Activated CD8-positive, alpha-beta T cell treated with anti-CD3 and anti-CD28 coated beads for 36 hours (primary cell): ENCODE measurements around the gene SLC35E4. TPM values are rescaled to one million over a fixed set of nuclear protein-coding genes. Genes with fewer than 3 reads are reported as not detected.

Source experiments
- ATAC-seq: fragments of 200-7000 bp; cut with Tn5 transposase; one replicate; pipeline ENCODE4 v1.10.0; 2021; ENCODE audit warnings: mild to moderate bottlenecking, moderate library complexity
- CTCF ChIA-PET: fragments of 350-600 bp; sonication (Branson Sonifier 250); formaldehyde crosslinking; loops from one replicate; lab custom pipeline; 2021; ENCODE audit warnings: antibody characterized with exemption; lab: Charles Lee
- POLR2A ChIA-PET: fragments of 350-600 bp; sonication (Branson Sonifier 250); formaldehyde crosslinking; loops from one replicate; lab custom pipeline; 2021; ENCODE audit warnings: antibody characterized with exemption; lab: Charles Lee
- DNase-seq: peaks from one replicate; pipeline ENCODE4 v3.0.0-alpha.2; 2020
- H3K27ac Mint-ChIP-seq: one replicate; pipeline ENCODE4 v1.8.0; 2021; ENCODE audit warnings: mild to moderate bottlenecking, mixed read lengths
- H3K27me3 Mint-ChIP-seq: one replicate; pipeline ENCODE4 v1.8.0; 2021; ENCODE audit warnings: mixed read lengths
- H3K36me3 Mint-ChIP-seq: one replicate; pipeline ENCODE4 v1.8.0; 2021; ENCODE audit warnings: low read depth, mixed read lengths
- H3K4me1 Mint-ChIP-seq: one replicate; pipeline ENCODE4 v1.8.0; 2021; ENCODE audit warnings: low read depth, mixed read lengths
- H3K4me3 Mint-ChIP-seq: one replicate; pipeline ENCODE4 v1.8.0; 2021; ENCODE audit warnings: mild to moderate bottlenecking, moderate library complexity, mixed read lengths
- H3K9me3 Mint-ChIP-seq: one replicate; pipeline ENCODE4 v1.8.0; 2021; ENCODE audit warnings: mixed read lengths
- intact Hi-C: fragments of 100-400 bp; cut with micrococcal nuclease; formaldehyde crosslinking; loops from one replicate; pipeline ENCODE4 v1.10.0; 2022
- total RNA-seq, 2 experiments: library from RNA; stranded (reverse); gene quantifications; one replicate each; pipeline ENCODE4 v1.2.3, GENCODE V29; 2021
- TF ChIP-seq, protein P1 (sequence below): fragments of 200-600 bp; IDR thresholded peaks from one replicate; pipeline ENCODE4 v1.8.0; 2022; ENCODE audit warnings: antibody characterized with exemption, mild to moderate bottlenecking

The SLC35E4 gene
- total RNA-seq, 2 experiments from 2014 or later, result 3.4 to 3.8 TPM

DNA sequence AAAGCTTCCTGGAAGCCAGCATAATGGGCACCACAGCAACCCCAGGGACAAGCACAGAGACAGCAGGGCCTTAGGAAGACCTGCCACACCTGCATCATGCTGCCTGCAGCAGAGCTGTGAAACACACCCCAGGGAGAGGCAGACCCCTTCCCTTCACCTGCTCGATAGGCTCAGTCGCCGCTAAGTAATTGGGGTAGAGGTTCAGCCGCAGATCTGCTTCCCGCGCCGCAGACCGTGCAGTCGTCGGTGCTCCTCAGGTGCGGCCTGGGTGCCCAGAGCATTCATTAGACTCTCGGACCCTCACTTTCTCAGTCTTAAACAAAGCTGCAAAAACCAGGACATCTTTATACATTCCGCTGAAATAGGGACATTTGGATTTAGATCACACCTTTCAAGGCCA lies 29.2 kb downstream of the SLC35E4 start:
- intact Hi-C loops, result no loop called here
- ChIA-PET CTCF (interaction anchor here (1.2 kb wide), 1 partner anchor 29 kb away, joined by 3 read pairs; the partner anchor contains the start of gene SLC35E4), POLR2A (no interaction called here)
- no peak for ATAC-seq
- H3K27me3 Mint-ChIP-seq, result peaks cover 2% of the 10 kb centered on the region
- H3K36me3 Mint-ChIP-seq, result peaks cover 14% of the 10 kb centered on the region
- H3K27ac Mint-ChIP-seq, result no peak overlapping the region
- peaks cover 19% of the 10 kb centered on the region for H3K4me1 Mint-ChIP-seq
- DNase-seq, result no peak
- no peaks in the 10 kb centered on the region for H3K9me3 Mint-ChIP-seq
- no peak overlapping the region for H3K4me3 Mint-ChIP-seq
- TF ChIP-seq, protein P1, sequence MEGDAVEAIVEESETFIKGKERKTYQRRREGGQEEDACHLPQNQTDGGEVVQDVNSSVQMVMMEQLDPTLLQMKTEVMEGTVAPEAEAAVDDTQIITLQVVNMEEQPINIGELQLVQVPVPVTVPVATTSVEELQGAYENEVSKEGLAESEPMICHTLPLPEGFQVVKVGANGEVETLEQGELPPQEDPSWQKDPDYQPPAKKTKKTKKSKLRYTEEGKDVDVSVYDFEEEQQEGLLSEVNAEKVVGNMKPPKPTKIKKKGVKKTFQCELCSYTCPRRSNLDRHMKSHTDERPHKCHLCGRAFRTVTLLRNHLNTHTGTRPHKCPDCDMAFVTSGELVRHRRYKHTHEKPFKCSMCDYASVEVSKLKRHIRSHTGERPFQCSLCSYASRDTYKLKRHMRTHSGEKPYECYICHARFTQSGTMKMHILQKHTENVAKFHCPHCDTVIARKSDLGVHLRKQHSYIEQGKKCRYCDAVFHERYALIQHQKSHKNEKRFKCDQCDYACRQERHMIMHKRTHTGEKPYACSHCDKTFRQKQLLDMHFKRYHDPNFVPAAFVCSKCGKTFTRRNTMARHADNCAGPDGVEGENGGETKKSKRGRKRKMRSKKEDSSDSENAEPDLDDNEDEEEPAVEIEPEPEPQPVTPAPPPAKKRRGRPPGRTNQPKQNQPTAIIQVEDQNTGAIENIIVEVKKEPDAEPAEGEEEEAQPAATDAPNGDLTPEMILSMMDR, result no peak

DNA sequence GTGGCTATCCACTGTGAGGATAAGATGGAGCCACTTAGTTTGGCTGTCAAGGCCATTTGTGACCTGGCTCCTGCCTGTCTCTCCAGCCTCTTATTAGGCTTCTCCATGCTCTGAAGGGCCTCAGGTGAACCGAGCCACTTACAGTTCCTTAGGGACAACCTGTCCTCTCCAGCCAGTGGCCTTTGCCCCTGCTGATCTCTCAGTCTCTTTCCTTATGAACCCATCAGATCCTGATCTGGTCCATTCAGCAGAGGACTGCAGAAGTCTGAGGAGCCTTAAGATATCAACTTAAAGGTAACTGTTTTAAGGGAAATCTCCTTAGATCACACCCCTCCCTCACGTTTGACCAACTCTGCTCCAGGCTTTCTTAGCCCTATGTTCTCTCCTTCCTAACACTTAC lies 29.7 kb downstream of the SLC35E4 start:
- TF ChIP-seq, protein P1, result no peak
- H3K27me3 Mint-ChIP-seq, result peaks cover 2% of the 10 kb centered on the region
- intact Hi-C loops, result no loop called here
- ATAC-seq, result no peak
- H3K9me3 Mint-ChIP-seq, result no peaks in the 10 kb centered on the region
- POLR2A ChIA-PET, result no interaction called here
- H3K4me1 Mint-ChIP-seq, result peaks cover 19% of the 10 kb centered on the region
- no peak for DNase-seq
- H3K36me3 Mint-ChIP-seq, result peaks cover 14% of the 10 kb centered on the region
- CTCF ChIA-PET, result interaction anchor here (1.4 kb wide), 1 partner anchor 90 kb away, joined by 3 read pairs; no protein-coding TSS in a partner anchor
- no peak overlapping the region for H3K27ac Mint-ChIP-seq
- H3K4me3 Mint-ChIP-seq, result no peak overlapping the region

DNA sequence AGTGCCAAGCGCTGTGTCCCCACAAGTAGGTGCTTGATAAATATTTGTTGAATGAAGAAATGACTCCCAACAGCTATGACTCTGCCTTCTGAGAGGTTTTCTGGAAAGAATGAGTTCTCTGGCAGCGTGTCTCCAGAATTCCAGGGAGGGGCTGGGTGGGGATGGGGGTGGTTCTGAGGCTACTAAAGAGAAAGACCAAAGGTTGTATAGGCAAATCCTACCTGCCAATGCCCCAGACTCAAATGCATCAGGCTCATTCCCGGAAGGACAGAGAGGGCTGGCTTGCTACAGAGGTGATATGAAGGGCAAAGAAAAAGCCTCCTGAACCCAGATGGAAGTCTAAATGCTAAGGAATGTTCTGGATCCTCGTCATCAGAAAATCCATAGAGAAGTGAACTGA lies 30.2 kb downstream of the SLC35E4 start:
- peak overlapping the region; percentile 40 for H3K4me3 Mint-ChIP-seq
- CTCF ChIA-PET, result interaction anchor here (1.4 kb wide), 1 partner anchor 90 kb away, joined by 3 read pairs; no protein-coding TSS in a partner anchor
- peaks cover 14% of the 10 kb centered on the region for H3K36me3 Mint-ChIP-seq
- intact Hi-C loops, result no loop called here
- no peaks in the 10 kb centered on the region for H3K9me3 Mint-ChIP-seq
- no peak for DNase-seq
- H3K27me3 Mint-ChIP-seq, result peaks cover 2% of the 10 kb centered on the region
- no peak overlapping the region for H3K27ac Mint-ChIP-seq
- POLR2A ChIA-PET, result no interaction called here
- ATAC-seq, result no peak
- TF ChIP-seq, protein P1, result no peak
- peaks cover 19% of the 10 kb centered on the region for H3K4me1 Mint-ChIP-seq

DNA sequence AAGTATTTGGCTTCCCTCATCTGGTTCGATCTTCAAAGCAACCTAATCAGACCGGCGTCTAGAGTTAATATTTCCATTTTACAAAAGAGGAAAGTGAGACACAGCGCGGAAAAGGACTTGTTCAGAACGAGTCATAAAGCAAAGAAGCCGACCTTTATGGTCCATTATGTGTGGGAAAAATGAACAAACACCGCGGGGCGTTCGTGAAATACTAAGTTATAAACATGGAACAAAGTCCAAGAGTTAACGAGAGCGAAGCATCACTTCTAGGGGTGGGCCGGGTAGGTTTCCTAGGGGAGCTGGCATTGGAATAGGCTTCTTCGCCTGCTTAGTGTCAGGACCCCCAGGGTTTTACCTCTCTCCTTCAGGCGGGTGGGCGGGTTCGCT lies 31.5 kb downstream of the SLC35E4 start:
- H3K36me3 Mint-ChIP-seq, result peaks cover 13% of the 10 kb centered on the region
- peak; percentile 29 for DNase-seq
- intact Hi-C loops, result no loop called here
- no peak for ATAC-seq
- ChIA-PET POLR2A (interaction anchor here (0.6 to 0.7 kb wide), 2 partner anchors 32 to 37 kb away, joined by 3 read pairs; partner anchors contain the start of gene SLC35E4), CTCF (interaction anchor here (0.7 to 1.6 kb wide), 7 partner anchors 17 to 96 kb away, joined by 3 to 9 read pairs (median 4); no protein-coding TSS in a partner anchor)
- peak overlapping the region; percentile 84 for H3K4me3 Mint-ChIP-seq
- no peaks in the 10 kb centered on the region for H3K9me3 Mint-ChIP-seq
- TF ChIP-seq, protein P1, result no peak
- peaks cover 19% of the 10 kb centered on the region for H3K4me1 Mint-ChIP-seq
- peak overlapping the region; percentile 80 for H3K27ac Mint-ChIP-seq
- H3K27me3 Mint-ChIP-seq, result peaks cover 2% of the 10 kb centered on the region

DNA sequence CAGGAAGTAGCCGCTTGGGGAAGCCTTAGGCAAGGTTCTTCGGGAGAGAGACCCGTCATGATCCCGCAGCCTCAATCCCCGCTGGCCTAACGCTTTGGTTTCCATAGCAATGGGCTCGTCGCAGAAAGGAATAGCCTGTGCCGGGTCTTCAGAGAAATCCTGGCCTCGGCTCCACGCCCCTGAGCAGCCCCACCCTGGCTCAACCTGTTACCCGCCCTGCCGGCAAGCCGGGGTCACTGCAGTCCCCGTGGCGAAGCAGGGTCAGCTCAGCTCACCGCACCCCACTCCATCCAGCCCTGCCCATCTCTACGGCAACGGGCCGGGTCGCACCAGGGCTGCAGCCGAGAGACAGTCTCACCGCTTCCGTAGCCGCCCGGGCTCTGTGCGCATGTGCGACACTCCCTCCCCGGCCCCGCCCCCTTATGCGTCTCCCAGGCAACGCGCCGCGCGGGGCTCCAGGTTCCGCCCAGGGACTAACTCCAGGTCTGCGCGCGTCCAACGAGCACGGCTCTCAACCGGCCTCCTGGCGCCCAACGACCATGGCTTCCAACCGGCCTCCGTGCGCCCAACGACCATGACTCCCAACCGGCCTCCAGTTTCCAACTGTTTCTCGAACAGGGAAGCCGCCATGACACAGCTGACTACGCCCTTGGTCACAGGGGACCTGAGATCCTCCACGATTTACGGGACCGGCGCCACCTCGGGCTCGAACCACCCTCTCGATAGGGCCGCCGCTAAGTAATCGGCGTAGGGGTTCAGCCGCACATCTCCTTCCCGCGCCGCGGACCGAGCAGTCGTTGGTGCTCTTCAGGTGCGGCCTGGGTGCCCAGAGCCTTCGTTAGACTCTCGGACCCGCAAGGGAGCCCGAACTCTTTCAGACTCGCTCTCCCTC lies 32.2 kb downstream of the SLC35E4 start, which contains the start of gene DUSP18:
Gene DUSP18 (minus strand): TSS at position 382 of the 892 bp plus-strand sequence. CDS start 3,872 bp downstream, outside the sequence.
- TF ChIP-seq, protein P1, result no peak
- Mint-ChIP-seq H3K27ac (peak within 1 kb of the TSS; percentile 80), H3K4me3 (peak within 1 kb of the TSS; percentile 84), H3K4me1 (peaks cover 19% of the 10 kb centered on the region), H3K36me3 (peaks cover 11% of the 10 kb centered on the region), H3K27me3 (peaks cover 2% of the 10 kb centered on the region), H3K9me3 (no peaks in the 10 kb centered on the region)
- ChIA-PET POLR2A (no interaction called here), CTCF (interaction anchor here (0.7 to 2.2 kb wide), 7 partner anchors 18 to 87 kb away, joined by 3 to 10 read pairs (median 6); partner anchors contain the start of gene SLC35E4)
- intact Hi-C loops, result no loop called here
- DNase-seq (peak; percentile 94), ATAC-seq (peak; percentile 96)
